GM19397 (cell line): Measurements from ENCODE around the gene IP6K3.

Experiments used
- ATAC-seq: cut with Tn5 transposase; IDR thresholded peaks from one replicate; pipeline ENCODE4 v1.9.1; 2021; ENCODE audit warnings: mild to moderate bottlenecking, moderate library complexity; ENCODE audit not compliant: unreplicated experiment

Gene IP6K3

GRCh38 chr6:33693186-33694105 is 53.3 kb downstream of the IP6K3 start:
- no peak for ATAC-seq

DNA sequence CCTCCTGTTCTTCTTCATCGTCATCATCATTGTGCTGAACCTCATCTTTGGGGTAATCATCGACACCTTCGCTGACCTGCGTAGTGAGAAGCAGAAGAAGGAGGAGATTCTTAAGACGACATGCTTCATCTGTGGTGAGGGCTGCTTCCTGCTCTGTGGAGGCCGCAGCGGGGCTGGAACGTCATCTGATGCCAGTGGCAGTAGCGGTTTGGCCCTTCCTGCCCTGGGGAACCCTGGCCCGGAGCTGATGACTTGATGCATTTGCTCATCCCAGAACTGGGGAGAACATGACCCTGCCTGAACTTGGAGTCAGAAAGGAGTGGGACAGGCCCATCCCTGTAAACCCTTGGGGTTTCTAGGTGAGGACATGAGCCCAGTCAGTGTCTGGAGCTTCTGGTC is 53.9 kb downstream of the IP6K3 start:
- no peak for ATAC-seq

DNA sequence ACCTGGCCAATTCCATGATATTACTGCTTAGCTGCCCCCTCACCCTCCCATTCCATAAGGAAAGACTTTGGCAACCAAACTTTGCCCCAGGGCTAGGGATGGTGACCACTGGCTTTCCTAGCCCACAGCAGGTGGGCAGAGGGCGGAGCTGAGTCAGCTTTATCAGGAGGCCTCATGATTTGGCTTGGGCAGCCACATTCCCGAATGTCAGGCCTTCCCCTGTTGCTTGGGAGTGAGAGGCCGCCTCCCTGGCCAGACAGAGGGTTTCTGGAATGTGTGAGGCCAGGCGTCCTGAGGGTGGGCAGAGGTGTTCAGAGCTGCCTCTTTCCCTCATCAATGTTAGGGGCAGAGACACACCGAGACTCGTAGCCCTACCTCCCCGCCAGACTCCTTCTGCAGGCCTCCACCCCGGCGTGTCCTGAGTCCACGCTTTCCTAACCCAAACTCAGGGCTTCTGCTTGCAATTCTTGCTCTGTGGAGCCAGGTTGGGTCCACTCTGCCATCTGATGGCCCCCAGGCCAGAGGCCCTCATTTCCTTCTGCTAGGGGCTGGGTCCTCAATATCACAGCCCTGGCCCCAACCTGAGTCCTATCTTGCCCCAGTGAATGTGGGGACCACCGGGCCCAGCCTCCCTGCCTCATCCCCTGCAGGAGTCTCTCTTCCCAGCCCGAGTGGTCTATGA is 54.5 kb downstream of the IP6K3 start:
- no peak for ATAC-seq

DNA sequence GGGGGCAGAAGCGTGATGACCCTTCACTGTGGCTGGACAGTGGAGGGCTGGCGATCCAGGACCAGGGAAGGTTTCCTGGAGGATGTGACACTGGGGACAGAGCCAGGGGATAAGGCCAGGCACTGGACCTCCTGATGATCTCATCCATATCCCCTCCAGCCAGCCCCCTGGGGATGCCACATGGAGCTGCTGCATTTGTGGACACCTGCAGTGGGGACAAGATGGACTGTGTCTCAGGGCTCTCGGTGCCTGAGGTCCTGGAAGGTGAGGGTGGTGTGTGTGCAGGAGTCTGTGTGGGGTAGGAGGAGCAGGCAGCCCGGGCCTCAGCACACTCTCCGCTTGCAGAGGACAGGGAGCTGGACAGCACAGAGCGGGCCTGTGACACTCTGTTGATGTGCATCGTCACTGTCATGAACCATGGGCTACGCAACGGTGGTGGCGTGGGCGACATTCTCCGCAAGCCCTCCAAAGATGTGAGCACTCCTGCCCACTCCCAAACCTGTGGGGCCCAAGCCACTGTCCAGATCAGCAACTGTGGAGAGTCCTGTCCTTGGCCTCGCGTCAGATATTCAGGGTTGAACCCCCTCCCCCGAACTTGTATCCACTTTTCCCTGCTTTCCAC is 55.1 kb downstream of the IP6K3 start:
- no peak for ATAC-seq

- ATAC-seq, result no peak
Measured at GRCh38 chr6:33690766-33691165, 55.9 kb downstream of the IP6K3 start.

- ATAC-seq, result no peak
Measured at GRCh38 chr6:33689879-33690278, 56.8 kb downstream of the IP6K3 start.

- ATAC-seq, result no peak
Measured at GRCh38 chr6:33689148-33689494, 57.6 kb downstream of the IP6K3 start.

- no peak for ATAC-seq
Measured at GRCh38 chr6:33688451-33689147, 58.1 kb downstream of the IP6K3 start.

DNA sequence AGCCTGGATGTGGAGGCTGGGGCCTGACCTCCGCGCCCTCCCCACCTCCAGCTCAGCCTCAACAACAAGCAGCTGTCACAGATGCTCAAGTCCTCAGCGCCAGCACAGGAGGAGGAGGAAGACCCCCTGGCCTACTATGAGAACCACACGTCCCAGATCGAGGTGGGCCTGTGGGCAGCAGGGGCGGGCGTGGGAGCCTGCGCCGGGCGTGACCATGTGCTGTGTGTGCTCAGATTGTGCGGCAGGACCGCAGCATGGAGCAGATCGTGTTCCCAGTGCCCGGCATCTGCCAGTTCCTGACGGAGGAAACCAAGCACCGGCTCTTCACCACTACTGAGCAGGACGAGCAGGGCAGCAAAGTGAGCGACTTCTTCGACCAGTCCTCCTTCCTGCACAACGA is 58.7 kb downstream of the IP6K3 start:
- no peak for ATAC-seq

- ATAC-seq, result no peak
Measured at GRCh38 chr6:33686981-33687975, 59.4 kb downstream of the IP6K3 start.

GRCh38 chr6:33686225-33686924 is 60.3 kb downstream of the IP6K3 start:
- no peak for ATAC-seq

DNA sequence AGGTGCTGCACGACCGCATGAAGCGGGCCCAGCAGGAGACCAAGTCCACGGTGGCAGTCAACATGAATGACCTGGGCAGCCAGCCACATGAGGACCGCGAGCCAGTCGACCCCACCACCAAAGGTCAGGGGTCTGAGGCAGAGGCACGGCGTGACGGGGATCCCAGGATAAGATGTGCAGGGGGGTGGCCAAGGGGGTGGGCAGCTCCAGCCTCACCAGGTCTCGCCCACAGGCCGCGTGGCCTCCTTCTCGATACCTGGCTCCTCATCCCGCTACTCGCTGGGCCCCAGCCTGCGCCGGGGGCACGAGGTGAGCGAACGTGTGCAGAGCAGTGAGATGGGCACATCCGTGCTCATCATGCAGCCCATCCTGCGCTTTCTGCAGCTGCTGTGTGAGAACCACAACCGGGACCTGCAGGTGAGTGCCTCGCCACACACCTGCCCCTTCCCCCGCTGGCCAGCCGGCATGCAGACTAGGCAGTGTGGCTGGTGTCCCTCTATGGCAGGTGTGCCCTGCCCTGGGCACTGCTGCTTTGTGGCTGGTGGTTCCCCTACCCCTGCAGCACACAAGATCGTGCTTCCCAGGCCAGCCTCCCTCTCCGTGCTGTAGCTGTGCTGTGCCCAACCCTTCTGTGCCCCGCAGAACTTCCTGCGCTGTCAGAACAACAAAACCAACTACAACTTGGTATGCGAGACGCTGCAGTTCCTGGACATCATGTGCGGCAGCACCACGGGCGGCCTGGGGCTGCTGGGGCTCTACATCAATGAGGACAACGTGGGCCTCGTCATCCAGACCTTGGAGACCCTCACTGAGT is 61.1 kb downstream of the IP6K3 start:
- ATAC-seq, result no peak

- ATAC-seq, result no peak
Measured at GRCh38 chr6:33684983-33685382, 61.7 kb downstream of the IP6K3 start.

DNA sequence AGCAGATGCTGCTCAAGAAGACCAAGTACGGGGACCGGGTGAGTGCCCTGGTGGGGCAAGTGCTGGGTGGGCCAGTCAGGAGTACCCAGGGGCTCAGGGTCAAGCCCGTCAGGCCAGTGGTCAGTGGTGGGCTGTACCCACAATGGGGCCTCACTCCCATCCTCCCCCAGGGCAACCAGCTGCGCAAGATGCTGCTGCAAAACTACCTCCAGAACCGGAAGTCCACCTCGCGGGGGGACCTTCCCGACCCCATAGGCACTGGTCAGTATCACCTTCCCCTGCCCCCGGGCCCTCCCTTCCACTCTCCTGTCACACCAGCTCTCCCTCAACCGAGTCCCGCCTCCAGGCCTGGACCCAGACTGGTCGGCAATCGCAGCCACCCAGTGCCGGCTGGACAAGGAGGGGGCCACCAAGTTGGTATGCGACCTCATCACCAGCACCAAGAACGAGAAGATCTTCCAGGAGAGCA is 62.2 kb downstream of the IP6K3 start:
- ATAC-seq, result no peak

DNA sequence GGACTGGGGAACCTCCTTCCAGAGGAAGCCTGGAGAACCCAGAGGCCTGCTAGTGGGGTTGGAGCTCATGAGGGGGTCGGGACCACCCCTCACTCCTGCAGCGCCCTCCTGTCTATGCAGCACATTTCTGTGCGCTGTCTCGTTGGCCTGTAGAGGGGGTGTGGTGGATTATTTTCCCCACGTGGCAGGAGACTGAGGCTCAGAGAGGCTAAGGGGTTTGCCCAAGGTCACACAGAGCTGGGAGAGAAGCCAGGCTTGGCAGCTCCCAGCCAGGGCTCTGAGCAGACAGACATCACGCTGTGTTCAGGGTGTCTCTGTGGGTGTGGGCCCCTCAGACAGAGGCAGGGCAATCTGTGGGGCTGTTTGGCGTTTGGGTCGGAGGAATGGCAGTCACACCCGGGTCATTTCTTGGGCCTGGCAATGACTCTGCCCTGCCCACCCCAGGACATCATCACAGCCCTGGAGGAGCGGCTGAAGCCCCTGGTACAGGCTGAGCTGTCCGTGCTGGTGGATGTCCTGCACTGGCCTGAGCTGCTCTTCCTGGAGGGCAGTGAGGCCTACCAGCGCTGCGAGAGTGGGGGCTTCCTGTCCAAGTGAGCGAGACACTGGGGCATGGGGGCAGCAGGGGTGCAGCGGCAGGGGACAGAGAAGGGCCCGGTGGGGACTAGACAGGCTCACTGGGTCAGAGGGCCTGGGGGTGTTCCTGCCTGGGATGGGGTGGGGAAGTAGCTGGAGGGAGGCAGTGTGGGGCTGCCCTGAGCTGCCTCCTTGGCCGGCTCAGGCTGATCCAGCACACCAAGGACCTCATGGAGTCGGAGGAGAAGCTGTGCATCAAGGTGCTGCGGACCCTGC is 62.9 kb downstream of the IP6K3 start:
- ATAC-seq, result no peak

DNA sequence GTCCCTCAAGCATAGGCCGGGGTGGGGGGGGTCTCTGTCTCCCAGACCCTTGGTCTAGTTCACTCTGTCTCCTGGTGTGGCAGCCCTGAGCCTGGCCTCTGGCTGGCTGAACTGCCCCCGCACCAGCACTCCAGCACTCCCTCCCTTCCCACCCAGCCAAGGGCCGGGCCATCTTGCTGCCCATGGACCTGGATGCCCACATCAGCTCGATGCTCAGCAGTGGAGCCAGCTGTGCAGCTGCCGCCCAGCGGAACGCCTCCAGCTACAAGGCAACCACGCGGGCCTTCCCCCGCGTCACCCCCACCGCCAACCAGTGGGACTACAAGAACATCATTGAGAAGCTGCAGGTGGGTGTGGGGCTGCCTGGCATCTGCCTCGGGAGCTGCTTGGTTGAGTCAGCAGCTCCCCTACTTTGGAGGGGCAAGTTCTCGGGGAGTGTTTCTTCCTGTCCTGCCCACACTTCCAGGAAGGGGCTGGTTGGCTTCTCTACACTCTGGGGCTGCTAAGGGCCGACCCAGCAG is 63.6 kb downstream of the IP6K3 start:
- ATAC-seq, result no peak

DNA sequence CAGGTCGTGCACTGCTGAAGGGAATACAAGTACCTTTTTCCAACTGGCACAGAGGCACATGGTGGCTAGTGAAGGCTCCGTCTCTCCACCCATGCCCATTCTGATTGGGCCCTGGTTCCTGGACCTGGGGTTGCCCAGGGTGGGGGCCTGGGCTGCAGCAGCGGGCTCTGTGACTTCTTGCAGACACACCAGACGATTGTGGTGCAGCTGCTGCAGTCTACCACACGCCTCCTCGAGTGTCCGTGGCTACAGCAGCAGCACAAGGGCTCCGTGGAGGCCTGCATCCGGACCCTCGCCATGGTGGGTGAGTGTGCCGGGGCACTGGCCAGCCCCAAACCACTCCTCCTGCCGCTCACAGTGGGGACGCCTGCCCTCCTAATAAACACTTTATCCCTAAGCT is 64.4 kb downstream of the IP6K3 start:
- ATAC-seq, result no peak
